Progenitor cell of endocrine pancreas (in vitro differentiated cells): ENCODE data around the gene ZNF70. TPM values are rescaled to one million over a fixed set of nuclear protein-coding genes. Genes with fewer than 3 reads are reported as not detected.

Experiments used
- DNase-seq: peaks from one replicate; pipeline ENCODE4 v3.0.0; 2021; ENCODE audit warnings: low spot score; ENCODE audit not compliant: unreplicated experiment
- H3K27ac Mint-ChIP-seq: 2 replicates; pipeline ENCODE4 v1.8.0; 2021; ENCODE audit warnings: mild to moderate bottlenecking, moderate library complexity, mixed read lengths
- H3K27me3 Mint-ChIP-seq: 2 replicates; pipeline ENCODE4 v1.8.0; 2021; ENCODE audit warnings: mixed read lengths
- H3K36me3 Mint-ChIP-seq: 2 replicates; pipeline ENCODE4 v1.8.0; 2022; ENCODE audit warnings: mixed read lengths; ENCODE audit not compliant: insufficient read depth
- H3K4me1 Mint-ChIP-seq: 2 replicates; pipeline ENCODE4 v1.8.0; 2021; ENCODE audit warnings: low read depth, mixed read lengths
- H3K4me3 Mint-ChIP-seq: 2 replicates; pipeline ENCODE4 v1.8.0; 2021; ENCODE audit warnings: low read depth, mild to moderate bottlenecking, moderate library complexity, mixed read lengths
- H3K9me3 Mint-ChIP-seq: 2 replicates; pipeline ENCODE4 v1.8.0; 2021; ENCODE audit warnings: low read depth, mixed read lengths
- total RNA-seq: library from RNA; stranded (reverse); gene quantifications from 2 replicates; pipeline ENCODE4 v1.2.1, GENCODE V29; 2021
- TF ChIP-seq, protein P1 (sequence below): fragments of 200-600 bp; sonication (generic); IDR thresholded peaks from one replicate; pipeline ENCODE4 v1.5.0; 2021; ENCODE audit warnings: antibody characterized with exemption, mild to moderate bottlenecking; ENCODE audit not compliant: unreplicated experiment

ZNF70 gene
- total RNA-seq, 1 donor from 2014 or later = 9.8 TPM

DNA sequence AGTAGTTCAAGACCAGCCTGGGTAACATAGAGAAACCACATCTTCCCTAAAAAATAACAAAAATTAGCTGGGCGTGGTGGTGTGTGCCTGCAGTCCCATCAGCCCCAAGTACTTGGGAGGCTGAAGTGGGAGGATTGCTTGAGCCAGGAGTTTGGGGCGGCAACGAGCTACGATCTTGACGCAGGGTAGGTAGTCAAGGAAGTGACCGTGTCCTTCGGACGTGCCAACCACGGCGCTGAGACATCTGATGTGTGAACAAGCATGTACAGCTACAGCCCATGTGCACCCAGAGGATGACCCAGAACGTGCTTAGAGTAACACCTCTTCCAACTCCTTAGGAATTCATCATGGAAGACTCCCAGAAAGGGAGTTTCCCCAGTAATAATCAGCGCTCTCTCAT lies 38.7 kb downstream of the ZNF70 start:
- Mint-ChIP-seq H3K27ac (no peak overlapping the region), H3K36me3 (peaks cover 38% of the 10 kb centered on the region), H3K4me3 (no peak overlapping the region), H3K4me1 (peaks cover 1% of the 10 kb centered on the region), H3K27me3 (no peaks in the 10 kb centered on the region), H3K9me3 (no peaks in the 10 kb centered on the region)
- TF ChIP-seq, protein P1, sequence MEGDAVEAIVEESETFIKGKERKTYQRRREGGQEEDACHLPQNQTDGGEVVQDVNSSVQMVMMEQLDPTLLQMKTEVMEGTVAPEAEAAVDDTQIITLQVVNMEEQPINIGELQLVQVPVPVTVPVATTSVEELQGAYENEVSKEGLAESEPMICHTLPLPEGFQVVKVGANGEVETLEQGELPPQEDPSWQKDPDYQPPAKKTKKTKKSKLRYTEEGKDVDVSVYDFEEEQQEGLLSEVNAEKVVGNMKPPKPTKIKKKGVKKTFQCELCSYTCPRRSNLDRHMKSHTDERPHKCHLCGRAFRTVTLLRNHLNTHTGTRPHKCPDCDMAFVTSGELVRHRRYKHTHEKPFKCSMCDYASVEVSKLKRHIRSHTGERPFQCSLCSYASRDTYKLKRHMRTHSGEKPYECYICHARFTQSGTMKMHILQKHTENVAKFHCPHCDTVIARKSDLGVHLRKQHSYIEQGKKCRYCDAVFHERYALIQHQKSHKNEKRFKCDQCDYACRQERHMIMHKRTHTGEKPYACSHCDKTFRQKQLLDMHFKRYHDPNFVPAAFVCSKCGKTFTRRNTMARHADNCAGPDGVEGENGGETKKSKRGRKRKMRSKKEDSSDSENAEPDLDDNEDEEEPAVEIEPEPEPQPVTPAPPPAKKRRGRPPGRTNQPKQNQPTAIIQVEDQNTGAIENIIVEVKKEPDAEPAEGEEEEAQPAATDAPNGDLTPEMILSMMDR = no peak
- DNase-seq = no peak

DNA sequence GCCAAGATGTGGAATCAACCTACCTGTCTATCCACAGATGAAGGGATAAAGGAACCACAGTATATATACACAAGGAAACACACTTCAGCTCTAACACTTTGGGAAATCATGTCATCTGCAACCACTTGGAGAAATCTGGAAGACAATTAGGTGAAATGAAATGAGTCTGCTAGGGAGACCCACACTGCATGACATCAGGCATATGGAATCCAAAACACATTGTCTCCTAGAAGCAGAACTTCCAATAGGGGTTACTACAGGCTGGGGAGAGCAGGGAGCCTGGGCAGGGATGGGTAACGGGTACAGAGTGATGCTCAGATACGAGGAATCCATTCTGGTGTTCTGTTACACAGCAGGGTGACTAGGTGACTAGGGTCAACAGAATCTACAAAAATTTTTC lies 41.8 kb downstream of the ZNF70 start:
- peaks cover 54% of the 10 kb centered on the region for H3K36me3 Mint-ChIP-seq
- no peaks in the 10 kb centered on the region for H3K27me3 Mint-ChIP-seq
- H3K27ac Mint-ChIP-seq = no peak overlapping the region

DNA sequence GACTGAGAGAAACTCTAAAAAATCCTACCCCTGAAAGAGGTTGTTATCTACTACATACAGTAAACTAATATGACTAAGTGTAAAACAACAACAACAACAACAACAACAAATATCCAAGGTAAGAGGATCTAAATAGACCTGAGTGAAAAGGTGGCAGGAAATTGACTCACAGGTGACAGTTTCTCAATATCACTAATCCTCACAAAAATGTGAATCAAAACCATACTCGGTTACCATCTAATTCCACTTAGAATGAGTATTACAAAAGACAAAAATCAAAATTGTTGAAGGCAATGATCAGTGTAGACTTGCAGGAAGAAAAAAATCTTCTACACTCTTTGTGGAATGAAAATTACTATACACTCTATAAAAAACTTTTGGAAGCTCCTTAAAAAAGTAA lies 42.6 kb downstream of the ZNF70 start:
- H3K9me3 Mint-ChIP-seq = no peaks in the 10 kb centered on the region
- TF ChIP-seq, protein P1 = no peak
- H3K27ac Mint-ChIP-seq = no peak overlapping the region
- no peaks in the 10 kb centered on the region for H3K27me3 Mint-ChIP-seq
- DNase-seq = no peak
- H3K4me3 Mint-ChIP-seq = no peak overlapping the region
- no peaks in the 10 kb centered on the region for H3K4me1 Mint-ChIP-seq
- peaks cover 53% of the 10 kb centered on the region for H3K36me3 Mint-ChIP-seq

More for the DNA sequence above, 41.8 kb downstream of the ZNF70 start:
- TF ChIP-seq, protein P1 = no peak
- DNase-seq = no peak
- Mint-ChIP-seq H3K4me3 (no peak overlapping the region), H3K9me3 (no peaks in the 10 kb centered on the region), H3K4me1 (no peaks in the 10 kb centered on the region)

DNA sequence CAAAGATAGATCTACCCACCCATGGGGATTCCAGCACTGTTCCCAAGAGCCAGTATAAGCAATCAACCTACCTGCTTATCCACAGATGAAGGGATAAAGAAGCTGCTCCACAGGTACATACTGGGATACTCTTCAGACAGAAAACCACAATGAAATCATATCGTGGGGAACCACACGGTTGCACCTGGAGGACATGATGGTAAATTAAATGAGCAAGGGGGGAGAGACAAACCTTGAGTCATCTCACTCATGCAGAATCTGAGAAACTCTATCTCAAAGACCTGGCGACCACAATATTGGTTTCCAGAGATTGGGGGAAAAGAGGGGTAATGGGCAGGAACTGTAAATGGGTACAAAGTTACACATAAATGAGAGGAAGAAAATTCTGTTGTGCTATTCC lies 45.6 kb downstream of the ZNF70 start:
- no peak overlapping the region for H3K27ac Mint-ChIP-seq
- H3K4me1 Mint-ChIP-seq = peaks cover 3% of the 10 kb centered on the region
- DNase-seq = no peak
- TF ChIP-seq, protein P1 = no peak
- no peaks in the 10 kb centered on the region for H3K27me3 Mint-ChIP-seq
- no peaks in the 10 kb centered on the region for H3K9me3 Mint-ChIP-seq
- peaks cover 56% of the 10 kb centered on the region for H3K36me3 Mint-ChIP-seq
- no peak overlapping the region for H3K4me3 Mint-ChIP-seq

DNA sequence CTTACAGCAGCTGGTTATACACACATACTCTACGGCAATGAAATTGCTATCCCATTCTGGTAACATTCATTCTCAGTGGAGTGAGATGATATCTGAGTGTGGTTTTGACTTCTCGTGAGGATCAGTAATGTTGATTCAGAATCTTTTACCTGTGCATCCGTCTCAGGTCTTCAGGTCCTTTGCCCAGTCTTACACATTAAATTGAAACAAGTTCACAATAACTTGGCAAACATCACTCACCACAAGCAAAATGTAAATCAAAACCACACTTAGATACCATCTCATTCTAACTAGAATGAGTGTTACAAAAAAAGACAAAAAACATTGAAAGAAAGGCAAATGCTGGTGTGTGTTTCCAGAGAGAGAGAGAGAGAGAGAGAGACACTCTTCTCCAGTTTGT lies 46.1 kb downstream of the ZNF70 start:
- no peaks in the 10 kb centered on the region for H3K27me3 Mint-ChIP-seq
- H3K9me3 Mint-ChIP-seq = no peaks in the 10 kb centered on the region
- peaks cover 3% of the 10 kb centered on the region for H3K4me1 Mint-ChIP-seq
- no peak overlapping the region for H3K4me3 Mint-ChIP-seq
- peaks cover 55% of the 10 kb centered on the region for H3K36me3 Mint-ChIP-seq
- no peak overlapping the region for H3K27ac Mint-ChIP-seq
- no peak for DNase-seq
- TF ChIP-seq, protein P1 = no peak
